Fibroblast of pulmonary artery (primary cell): ENCODE measurements around the gene NRXN3.
A peak's percentile ranks its signal among the peaks of the same experiment; 100 is the strongest.

Experiments
- DNase-seq: peaks from one replicate; pipeline ENCODE4 v3.0.0-alpha.2; 2010; ENCODE audit warnings: low read depth
- H3K4me3 ChIP-seq: replicated peaks from 2 replicates; pipeline ENCODE4 v1.5.1; 2011; ENCODE audit warnings: low read depth, mild to moderate bottlenecking, control low read depth, low read length, moderate library complexity
- CTCF ChIP-seq: IDR thresholded peaks from 2 replicates; pipeline ENCODE4 v1.5.1; 2011; ENCODE audit warnings: mild to moderate bottlenecking, control low read depth, low read length, inconsistent platforms; ENCODE audit errors: missing control alignments

NRXN3 gene

DNA sequence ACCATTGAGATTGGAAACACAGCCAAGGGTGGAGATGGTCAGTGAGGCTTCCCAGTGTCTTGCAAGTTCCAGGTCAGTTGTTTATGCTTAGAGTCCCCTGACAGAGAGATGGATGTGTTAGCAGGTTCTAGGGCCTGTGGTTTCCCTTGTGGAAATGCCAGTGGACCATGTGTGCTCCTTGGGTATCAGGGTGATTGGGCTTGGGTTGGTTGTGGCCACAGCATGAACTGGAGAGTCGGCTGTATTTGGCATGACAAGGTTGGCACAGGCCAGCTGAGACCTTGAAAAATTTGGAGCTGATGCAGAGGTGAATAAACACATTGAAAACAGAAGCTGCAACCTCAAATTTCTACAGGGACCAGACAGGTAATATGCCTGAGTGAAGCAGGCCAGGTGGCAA, 1373.2 kb downstream of the NRXN3 start:
- H3K4me3 ChIP-seq = no peak overlapping the region
- no peak for DNase-seq
- TF ChIP-seq CTCF = no peak

DNA sequence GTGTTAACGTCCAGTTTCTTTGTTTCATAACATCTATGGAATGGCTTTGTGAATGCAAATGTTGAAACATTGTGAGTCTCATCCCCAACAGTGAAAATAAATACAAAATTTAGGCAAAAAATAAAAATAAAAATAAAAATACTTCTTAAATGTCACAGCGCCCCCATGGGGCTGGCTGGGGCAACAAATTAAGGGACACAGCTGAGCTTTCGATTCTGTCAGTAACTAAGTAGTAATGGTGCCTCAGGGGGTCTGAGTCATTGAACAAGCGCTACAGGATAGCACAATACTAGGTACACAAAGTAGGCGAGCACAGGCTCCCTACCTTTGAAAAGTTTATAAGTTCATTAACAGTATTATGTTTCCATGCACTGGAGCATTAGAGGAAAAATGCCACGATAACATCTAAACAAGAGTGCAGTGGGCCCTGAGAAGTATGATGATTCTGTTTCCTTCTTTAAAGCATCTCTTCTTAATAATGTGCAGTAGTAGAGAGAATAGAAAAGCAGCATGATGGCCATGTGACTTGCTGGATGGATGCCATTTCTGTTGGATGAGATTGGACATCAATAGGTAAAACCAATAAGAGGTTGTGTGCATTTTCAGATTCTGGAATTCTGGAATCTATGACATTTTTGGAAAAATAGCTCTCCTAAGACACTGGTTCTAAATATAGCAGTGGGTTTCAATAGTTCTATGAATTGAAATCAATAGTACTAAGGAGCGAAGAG, 1374.0 kb downstream of the NRXN3 start:
- no peak overlapping the region for H3K4me3 ChIP-seq
- peak; percentile 66 for TF ChIP-seq CTCF
- DNase-seq = peak; percentile 59

DNA sequence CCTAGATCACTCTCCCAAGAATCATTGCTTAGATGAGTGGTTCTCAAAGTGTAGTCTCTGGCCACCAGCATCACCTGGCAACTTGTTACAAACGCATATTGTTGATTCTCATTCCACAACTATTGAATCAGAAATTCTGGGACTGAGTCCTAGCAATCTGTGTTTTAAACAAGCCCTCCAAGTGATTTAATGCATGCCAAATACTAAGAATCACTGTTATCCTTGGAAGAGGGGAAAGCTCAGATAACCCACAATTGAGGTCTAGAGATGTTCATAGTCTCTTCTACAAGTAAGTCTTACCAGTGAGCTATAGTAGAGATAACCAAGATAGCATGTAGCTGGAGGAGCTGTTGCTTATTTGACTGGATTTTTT, 1374.5 kb downstream of the NRXN3 start:
- no peak for TF ChIP-seq CTCF
- peak; percentile 45 for DNase-seq
- H3K4me3 ChIP-seq = no peak overlapping the region

DNA sequence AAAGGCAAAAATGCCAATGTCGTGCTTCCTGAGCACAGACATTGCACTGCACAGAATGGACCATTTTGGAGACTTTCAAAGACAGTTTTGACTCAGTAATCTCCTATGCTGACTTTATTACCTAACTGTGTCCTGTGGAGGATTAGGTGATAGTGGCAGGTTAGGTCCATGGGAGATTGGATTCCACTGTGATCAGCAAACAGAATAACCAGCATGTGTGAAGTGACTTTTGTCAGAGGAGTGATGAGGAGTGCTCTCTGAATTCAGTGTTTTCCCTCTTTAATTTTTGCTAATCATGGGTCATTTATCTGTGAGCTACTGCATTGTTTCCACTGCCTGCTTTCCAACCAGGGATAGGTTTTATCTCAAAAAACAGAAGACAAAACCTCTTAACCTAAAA, 1378.7 kb downstream of the NRXN3 start:
- TF ChIP-seq CTCF = no peak
- H3K4me3 ChIP-seq = no peak overlapping the region
- no peak for DNase-seq

DNA sequence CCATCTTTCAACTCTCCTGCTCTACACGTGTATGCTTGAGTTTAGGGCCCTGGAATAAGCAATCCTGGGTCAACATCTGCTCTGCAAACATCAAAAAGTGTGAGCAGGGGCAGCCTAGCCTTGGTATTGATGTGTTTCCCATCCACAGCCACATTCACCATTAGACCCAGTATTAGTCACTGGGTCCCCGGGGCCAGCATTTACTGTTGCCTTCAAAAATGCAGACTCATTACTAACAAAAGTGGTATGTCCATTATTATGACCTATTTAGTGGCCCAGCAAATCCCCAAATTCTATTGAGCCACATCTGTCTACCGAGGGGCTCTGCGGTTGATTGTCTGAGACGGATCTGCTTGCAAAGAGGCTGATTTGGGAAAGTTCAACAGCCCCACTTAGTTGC, 1379.3 kb downstream of the NRXN3 start:
- TF ChIP-seq CTCF = no peak
- DNase-seq = no peak
- H3K4me3 ChIP-seq = no peak overlapping the region

GRCh38 chr14:79551523-79551922, 1381.3 kb downstream of the NRXN3 start:
- H3K4me3 ChIP-seq = no peak overlapping the region
- TF ChIP-seq CTCF = no peak
- DNase-seq = no peak

DNA sequence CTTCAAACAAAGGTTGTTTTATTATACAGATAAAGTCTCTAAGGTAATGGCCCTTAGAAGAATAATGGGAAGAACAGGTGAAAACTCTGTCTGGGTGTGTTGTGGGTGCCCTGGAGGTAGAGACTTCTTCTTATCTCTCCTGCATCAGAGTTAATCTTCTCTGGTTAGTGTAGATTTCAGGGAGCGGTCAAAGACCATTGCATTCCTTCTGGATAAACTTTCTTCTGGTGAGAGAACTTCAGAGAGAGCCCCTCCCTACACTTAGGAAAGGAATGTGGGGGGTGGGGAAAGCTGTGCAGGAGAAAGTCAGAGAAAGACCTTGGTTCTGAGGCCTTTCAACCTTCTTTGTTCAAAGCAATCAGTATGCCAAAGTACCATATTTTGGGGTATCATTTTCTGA, 1382.6 kb downstream of the NRXN3 start:
- no peak overlapping the region for H3K4me3 ChIP-seq
- DNase-seq = no peak
- TF ChIP-seq CTCF = no peak
